HCT116 (cell line): Measurements from ENCODE around the gene TRA2A. TPM values are rescaled to one million over a fixed set of nuclear protein-coding genes. Genes with fewer than 3 reads are reported as not detected.

ENCODE experiments used
- ATAC-seq: fragments of 200-7000 bp; cut with Tn5 transposase; 2 replicates; pipeline ENCODE4 v1.9.1; 2020; ENCODE audit warnings: mild to moderate bottlenecking, moderate library complexity
- BruUV-seq: library from RNA; stranded (reverse); fragments of 400-500 nt; replicated peaks from 2 replicates; lab custom pipeline; 2021; lab: Mats Ljungman, UMichigan
- CTCF ChIA-PET: fragments of 300-600 bp; sonication (Branson Sonifier 250); formaldehyde crosslinking; loops from one replicate; lab custom pipeline; 2021; ENCODE audit warnings: antibody characterized with exemption; lab: Charles Lee
- POLR2A ChIA-PET: fragments of 300-600, 350-600 bp; sonication (Branson Sonifier 250); formaldehyde crosslinking; loops from one replicate; lab custom pipeline; 2021; ENCODE audit warnings: antibody characterized with exemption; lab: Charles Lee
- RAD21 ChIA-PET, 2 experiments: fragments of 300-600 bp; sonication (Branson Sonifier 250); formaldehyde crosslinking; loops; one replicate each; lab custom pipeline; 2023; ENCODE audit warnings: low total read pairs in 2 of 2; ENCODE audit not compliant: uncharacterized antibody in 2 of 2, unreplicated experiment in 2 of 2, low non-redundant PET in 1 of 2; lab: Charles Lee
- DNase-seq: peaks from one replicate; pipeline ENCODE4 v3.0.0-alpha.2; 2010; ENCODE audit warnings: low read depth, low spot score
- H2AFZ ChIP-seq: fragments of 200-600 bp; shearing (Covaris generic), sonication (generic); 2 replicates; pipeline ENCODE4 v1.6.1; 2017; ENCODE audit warnings: low read depth, mixed run types, mixed read lengths, antibody characterized with exemption, low read length; ENCODE audit not compliant: poor library complexity, severe bottlenecking
- H3K27ac ChIP-seq: 2 replicates; pipeline ENCODE4 v1.5.1; 2012; ENCODE audit warnings: low read depth, low read length
- H3K27me3 ChIP-seq: fragments of 200-600 bp; sonication (generic); 2 replicates; pipeline ENCODE4 v1.6.1; 2016; ENCODE audit warnings: mixed run types, low read length, mixed read lengths; ENCODE audit not compliant: insufficient read depth
- H3K36me3 ChIP-seq, 2 experiments: fragments of 200-500 bp in 1 of 2; fragments of 200-600 bp in 1 of 2; sonication (Bioruptor generic) in 1 of 2; sonication (generic) in 1 of 2; 2 replicates each; pipeline versions ENCODE4 v1.5.1 to v1.6.1; 2014 to 2016; ENCODE audit warnings: low read length in 2 of 2, inconsistent platforms in 1 of 2, mixed read lengths in 1 of 2, mixed run types in 1 of 2; ENCODE audit not compliant: insufficient read depth in 2 of 2, control insufficient read depth in 1 of 2
- H3K4me1 ChIP-seq, 2 experiments: fragments of 200-600 bp in 1 of 2; sonication (generic) in 1 of 2; 2 replicates each; pipeline versions ENCODE4 v1.5.1 to v1.6.1; 2012 to 2017; ENCODE audit warnings: low read length in 2 of 2, inconsistent platforms in 1 of 2, mild to moderate bottlenecking in 1 of 2, mixed read lengths in 1 of 2, mixed run types in 1 of 2, moderate library complexity in 1 of 2; ENCODE audit not compliant: insufficient read depth in 2 of 2, control insufficient read depth in 1 of 2
- H3K4me2 ChIP-seq: fragments of 200-600 bp; sonication (generic); 2 replicates; pipeline ENCODE4 v1.6.1; 2017; ENCODE audit warnings: mixed run types, low read length, mixed read lengths
- H3K4me3 ChIP-seq, 2 experiments: fragments of 200-600 bp in 1 of 2; sonication (generic) in 1 of 2; replicated peaks in 1 of 2; 2 replicates each; pipeline ENCODE4 v1.5.1; 2011 to 2016; ENCODE audit warnings: low read length in 2 of 2, control low read depth in 1 of 2, low read depth in 1 of 2, mild to moderate bottlenecking in 1 of 2, mixed read lengths in 1 of 2, mixed run types in 1 of 2
- H3K79me2 ChIP-seq: fragments of 200-600 bp; sonication (generic); 2 replicates; pipeline ENCODE4 v1.6.1; 2017; ENCODE audit warnings: mild to moderate bottlenecking, mixed run types, low read length, moderate library complexity, mixed read lengths; ENCODE audit not compliant: insufficient read depth
- H3K9ac ChIP-seq: fragments of 200-600 bp; sonication (generic); 2 replicates; pipeline ENCODE4 v1.6.1; 2016; ENCODE audit warnings: low read length, mixed read lengths
- H3K9me2 ChIP-seq: fragments of 200-600 bp; sonication (generic), shearing (Covaris generic); 2 replicates; pipeline ENCODE4 v1.6.1; 2017; ENCODE audit warnings: mixed run types, mild to moderate bottlenecking, moderate library complexity; ENCODE audit not compliant: insufficient read depth
- H3K9me3 ChIP-seq, 2 experiments: fragments of 200-500 bp in 1 of 2; fragments of 200-600 bp in 1 of 2; sonication (Bioruptor generic) in 1 of 2; sonication (generic) in 1 of 2; 2 replicates each; pipeline ENCODE4 v1.6.1; 2014 to 2017; ENCODE audit warnings: low read length in 2 of 2, mixed read lengths in 2 of 2, inconsistent platforms in 1 of 2, low read depth in 1 of 2, mild to moderate bottlenecking in 1 of 2, mixed run types in 1 of 2, moderate library complexity in 1 of 2; ENCODE audit not compliant: control insufficient read depth in 1 of 2, insufficient read depth in 1 of 2
- H4K20me1 ChIP-seq: fragments of 200-600 bp; sonication (generic), shearing (Covaris generic); 2 replicates; pipeline ENCODE4 v1.6.1; 2017; ENCODE audit warnings: mixed run types, mild to moderate bottlenecking, moderate library complexity; ENCODE audit not compliant: insufficient read depth
- CBX3 ChIP-seq: IDR thresholded peaks from 2 replicates; pipeline ENCODE4 v1.6.1; 2012; ENCODE audit warnings: low read depth
- CEBPB ChIP-seq: IDR thresholded peaks from 2 replicates; pipeline ENCODE4 v1.6.1; 2012; ENCODE audit warnings: low read depth
- EGR1 ChIP-seq: IDR thresholded peaks from 2 replicates; pipeline ENCODE4 v1.6.1; 2012; ENCODE audit warnings: low read depth
- EZH2phosphoT487 ChIP-seq: fragments of 200-600 bp; IDR thresholded peaks from 2 replicates; pipeline ENCODE4 v1.6.1; 2018; ENCODE audit warnings: antibody characterized with exemption, borderline replicate concordance
- POLR2A ChIP-seq: IDR thresholded peaks from 2 replicates; pipeline ENCODE4 v1.7.0; 2011; ENCODE audit warnings: borderline replicate concordance; ENCODE audit not compliant: insufficient read depth, insufficient read length; ENCODE audit errors: extremely low read depth
- RAD21 ChIP-seq: IDR thresholded peaks from 2 replicates; pipeline ENCODE4 v1.6.1; 2012; ENCODE audit warnings: low read depth, mild to moderate bottlenecking
- SRF ChIP-seq: IDR thresholded peaks from 2 replicates; pipeline ENCODE4 v1.6.1; 2012; ENCODE audit warnings: low read depth
- TCF7L2 ChIP-seq: IDR thresholded peaks from 2 replicates; pipeline ENCODE4 v1.7.0; 2011; ENCODE audit warnings: borderline replicate concordance, inconsistent platforms; ENCODE audit not compliant: insufficient read depth, insufficient read length; ENCODE audit errors: extremely low read depth
- ZFX ChIP-seq: fragments of 450-650 bp; IDR thresholded peaks from 2 replicates; pipeline ENCODE4 v1.6.1; 2017
- ZNF274 ChIP-seq: fragments of 200-500 bp; sonication (Bioruptor generic); IDR thresholded peaks from 2 replicates; pipeline ENCODE4 v1.6.1; 2014; ENCODE audit warnings: mild to moderate bottlenecking, low read depth, low read length, inconsistent platforms
- intact Hi-C: fragments of 100-400 bp; cut with micrococcal nuclease; formaldehyde crosslinking; loops from 2 replicates; pipeline ENCODE4 v1.10.0; 2022
- total RNA-seq: library from RNA; stranded (reverse); gene quantifications from one replicate; pipeline ENCODE4 v1.2.1, GENCODE V29; 2021; ENCODE audit not compliant: unreplicated experiment
- TF ChIP-seq, protein P1 (sequence below): IDR thresholded peaks from 2 replicates; pipeline ENCODE4 v1.6.1; 2011; ENCODE audit warnings: mild to moderate bottlenecking, low read length, moderate library complexity; ENCODE audit not compliant: insufficient replicate concordance; ENCODE audit errors: extremely low read depth
- TF ChIP-seq, protein P2 (sequence below): IDR thresholded peaks from 2 replicates; pipeline ENCODE4 v1.6.1; 2012
- TF ChIP-seq, protein P3 (sequence below): IDR thresholded peaks from 2 replicates; pipeline ENCODE4 v1.6.1; 2012
- TF ChIP-seq, protein P4 (sequence below), 3 experiments: fragments of 200-600 bp in 1 of 3; sonication (generic) in 1 of 3; IDR thresholded peaks in 2 of 3; conservative IDR thresholded peaks in 1 of 3; 2 replicates each; pipeline ENCODE4 v1.5.1; 2012 to 2017; ENCODE audit warnings: low read depth in 2 of 3, low read length in 2 of 3, antibody characterized with exemption in 1 of 3, borderline replicate concordance in 1 of 3, control low read depth in 1 of 3, mild to moderate bottlenecking in 1 of 3, mixed read lengths in 1 of 3, mixed run types in 1 of 3, moderate library complexity in 1 of 3; ENCODE audit not compliant: insufficient read depth in 1 of 3

TRA2A gene
- total RNA-seq, 1 experiment from 2014 or later: 122 TPM

DNA sequence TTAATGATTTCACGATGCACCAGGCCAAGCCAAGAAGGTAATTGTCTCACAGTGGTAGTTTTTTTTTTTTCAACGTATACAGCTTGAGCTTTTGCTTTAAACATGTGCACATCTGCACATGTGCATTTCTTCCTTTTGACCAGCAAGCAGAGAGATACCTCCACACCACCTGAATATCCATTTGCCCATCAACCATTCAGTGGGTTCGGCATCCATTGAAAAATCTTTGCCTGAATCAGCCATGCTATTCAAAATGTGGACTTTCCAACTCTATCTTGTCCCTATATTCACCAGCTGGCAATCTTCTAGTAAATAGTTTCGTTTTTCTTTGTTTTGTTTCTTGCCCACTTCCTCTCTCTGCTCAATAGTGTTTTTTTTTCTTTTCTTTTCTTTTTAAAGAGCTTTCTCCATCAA lies 7.7 kb upstream of the TRA2A start:
- Histone ChIP-seq H3K4me1 (peaks cover 4 to 7% of the 10 kb centered on the region in 2 experiments; a peak in 3 of 4 replicates), H3K27ac (no peak overlapping the region), H3K27me3 (no peaks in the 10 kb centered on the region), H3K9ac (no peak overlapping the region), H3K4me3 (no peak overlapping the region), H4K20me1 (no peaks in the 10 kb centered on the region), H3K36me3 (no peaks in the 10 kb centered on the region), H3K9me3 (no peaks in the 10 kb centered on the region), H3K9me2 (no peaks in the 10 kb centered on the region), H3K4me2 (no peak overlapping the region), H3K79me2 (no peaks in the 10 kb centered on the region), H2AFZ (no peak overlapping the region)
- BruUV-seq: no TSS peak
- DNase-seq: no peak
- ChIA-PET RAD21 (no interaction called here), POLR2A (no interaction called here), CTCF (interaction anchor here (2.6 kb wide), 1 partner anchor 266 kb away, joined by 10 read pairs; no protein-coding TSS in a partner anchor)
- TF ChIP-seq POLR2A (no peak), SRF (no peak), ZNF274 (no peak), CEBPB (no peak), CBX3 (no peak), EZH2phosphoT487 (no peak), TCF7L2 (no peak)
- TF ChIP-seq, protein P1, sequence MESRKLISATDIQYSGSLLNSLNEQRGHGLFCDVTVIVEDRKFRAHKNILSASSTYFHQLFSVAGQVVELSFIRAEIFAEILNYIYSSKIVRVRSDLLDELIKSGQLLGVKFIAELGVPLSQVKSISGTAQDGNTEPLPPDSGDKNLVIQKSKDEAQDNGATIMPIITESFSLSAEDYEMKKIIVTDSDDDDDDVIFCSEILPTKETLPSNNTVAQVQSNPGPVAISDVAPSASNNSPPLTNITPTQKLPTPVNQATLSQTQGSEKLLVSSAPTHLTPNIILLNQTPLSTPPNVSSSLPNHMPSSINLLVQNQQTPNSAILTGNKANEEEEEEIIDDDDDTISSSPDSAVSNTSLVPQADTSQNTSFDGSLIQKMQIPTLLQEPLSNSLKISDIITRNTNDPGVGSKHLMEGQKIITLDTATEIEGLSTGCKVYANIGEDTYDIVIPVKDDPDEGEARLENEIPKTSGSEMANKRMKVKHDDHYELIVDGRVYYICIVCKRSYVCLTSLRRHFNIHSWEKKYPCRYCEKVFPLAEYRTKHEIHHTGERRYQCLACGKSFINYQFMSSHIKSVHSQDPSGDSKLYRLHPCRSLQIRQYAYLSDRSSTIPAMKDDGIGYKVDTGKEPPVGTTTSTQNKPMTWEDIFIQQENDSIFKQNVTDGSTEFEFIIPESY: no peak
- intact Hi-C loops: no loop called here
- no peak for ATAC-seq

DNA sequence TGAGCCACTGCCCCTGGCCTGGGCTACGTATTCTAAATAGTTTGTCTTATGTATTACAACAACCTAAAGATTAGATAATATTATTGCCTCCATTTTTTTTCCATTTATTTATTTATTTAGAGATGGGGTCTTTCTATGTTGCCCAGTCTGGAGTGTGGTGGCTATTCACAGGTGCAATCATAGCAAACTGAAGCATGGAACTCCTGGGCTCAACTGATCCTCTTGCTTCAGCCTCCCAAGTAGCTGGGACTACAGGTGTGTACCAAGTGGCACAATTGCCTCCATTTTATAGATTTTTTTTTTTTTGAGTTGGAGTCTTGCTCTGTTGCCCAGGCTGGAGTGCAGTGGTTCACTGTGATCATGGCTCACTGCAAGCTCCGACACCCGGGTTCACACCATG lies 6.5 kb upstream of the TRA2A start:
- no peak overlapping the region for H3K9ac ChIP-seq
- H3K27me3 ChIP-seq: no peaks in the 10 kb centered on the region
- ChIA-PET POLR2A (no interaction called here), RAD21 (no interaction called here), CTCF (interaction anchor here (2.1 kb wide), 1 partner anchor 8 kb away, joined by 7 read pairs; no protein-coding TSS in a partner anchor)
- H3K4me1 ChIP-seq: peaks cover 5 to 6% of the 10 kb centered on the region in 2 experiments; a peak in 2 of 4 replicates
- H3K9me3 ChIP-seq: no peaks in the 10 kb centered on the region
- DNase-seq: no peak
- H3K4me3 ChIP-seq: no peak overlapping the region
- intact Hi-C loops: no loop called here
- no peak overlapping the region for H3K27ac ChIP-seq
- no peaks in the 10 kb centered on the region for H4K20me1 ChIP-seq
- no peaks in the 10 kb centered on the region for H3K36me3 ChIP-seq
- no peak overlapping the region for H2AFZ ChIP-seq
- H3K4me2 ChIP-seq: no peak overlapping the region
- H3K9me2 ChIP-seq: no peaks in the 10 kb centered on the region
- no peaks in the 10 kb centered on the region for H3K79me2 ChIP-seq
- ATAC-seq: no peak
- BruUV-seq: no TSS peak
- no peak for TF ChIP-seq CEBPB
- TF ChIP-seq, protein P2, sequence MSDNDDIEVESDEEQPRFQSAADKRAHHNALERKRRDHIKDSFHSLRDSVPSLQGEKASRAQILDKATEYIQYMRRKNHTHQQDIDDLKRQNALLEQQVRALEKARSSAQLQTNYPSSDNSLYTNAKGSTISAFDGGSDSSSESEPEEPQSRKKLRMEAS: no peak
- no peak for TF ChIP-seq SRF
- TF ChIP-seq, protein P3, sequence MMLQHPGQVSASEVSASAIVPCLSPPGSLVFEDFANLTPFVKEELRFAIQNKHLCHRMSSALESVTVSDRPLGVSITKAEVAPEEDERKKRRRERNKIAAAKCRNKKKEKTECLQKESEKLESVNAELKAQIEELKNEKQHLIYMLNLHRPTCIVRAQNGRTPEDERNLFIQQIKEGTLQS: no peak
- TF ChIP-seq ZFX: no peak
- TF ChIP-seq, protein P4, sequence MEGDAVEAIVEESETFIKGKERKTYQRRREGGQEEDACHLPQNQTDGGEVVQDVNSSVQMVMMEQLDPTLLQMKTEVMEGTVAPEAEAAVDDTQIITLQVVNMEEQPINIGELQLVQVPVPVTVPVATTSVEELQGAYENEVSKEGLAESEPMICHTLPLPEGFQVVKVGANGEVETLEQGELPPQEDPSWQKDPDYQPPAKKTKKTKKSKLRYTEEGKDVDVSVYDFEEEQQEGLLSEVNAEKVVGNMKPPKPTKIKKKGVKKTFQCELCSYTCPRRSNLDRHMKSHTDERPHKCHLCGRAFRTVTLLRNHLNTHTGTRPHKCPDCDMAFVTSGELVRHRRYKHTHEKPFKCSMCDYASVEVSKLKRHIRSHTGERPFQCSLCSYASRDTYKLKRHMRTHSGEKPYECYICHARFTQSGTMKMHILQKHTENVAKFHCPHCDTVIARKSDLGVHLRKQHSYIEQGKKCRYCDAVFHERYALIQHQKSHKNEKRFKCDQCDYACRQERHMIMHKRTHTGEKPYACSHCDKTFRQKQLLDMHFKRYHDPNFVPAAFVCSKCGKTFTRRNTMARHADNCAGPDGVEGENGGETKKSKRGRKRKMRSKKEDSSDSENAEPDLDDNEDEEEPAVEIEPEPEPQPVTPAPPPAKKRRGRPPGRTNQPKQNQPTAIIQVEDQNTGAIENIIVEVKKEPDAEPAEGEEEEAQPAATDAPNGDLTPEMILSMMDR (IDR thresholded peaks at IDR 0.05 in 2 of 3, conservative IDR thresholded peaks at IDR 0.05 in 1 of 3; ENCODE audit: borderline replicate concordance in 1 of 3, insufficient read depth in 1 of 3, low read depth in 2 of 3, low read length in 2 of 3): no peak
- TF ChIP-seq EGR1: no peak
- TF ChIP-seq CBX3: no peak
- TF ChIP-seq, protein P1: no peak
- TF ChIP-seq RAD21: no peak
